HAP-1 (cell line): ENCODE results near the gene VDAC1.
"Not testable (repeated sequence)": the region's sequence is repeated elsewhere in the genome, so short reads cannot be mapped to it uniquely, and the experiment has no call there.

Experiments used
- DNase-seq, 2 experiments: peaks; one replicate each; pipeline ENCODE4 v3.0.0-alpha.2; 2016 to 2020; ENCODE audit warnings: low spot score in 2 of 2
- H3K27me3 ChIP-seq: fragments of 250-450 bp; sonication (Bioruptor Pico); 2 replicates; pipeline ENCODE4 v1.5.1; 2020; ENCODE audit warnings: low read depth, mild to moderate bottlenecking, moderate library complexity
- H3K36me3 ChIP-seq: fragments of 250-450 bp; sonication (Bioruptor Pico); replicated peaks from 2 replicates; pipeline ENCODE4 v1.5.1; 2020; ENCODE audit warnings: mild to moderate bottlenecking
- H3K4me1 ChIP-seq: fragments of 250-450 bp; sonication (Bioruptor Pico); 2 replicates; pipeline ENCODE4 v1.5.1; 2020; ENCODE audit warnings: mild to moderate bottlenecking
- H3K4me3 ChIP-seq: fragments of 250-450 bp; sonication (Bioruptor Pico); 2 replicates; pipeline ENCODE4 v1.5.1; 2020; ENCODE audit warnings: mild to moderate bottlenecking, moderate library complexity
- H3K9me3 ChIP-seq: fragments of 250-450 bp; sonication (Bioruptor Pico); 2 replicates; pipeline ENCODE4 v1.5.1; 2020; ENCODE audit warnings: mild to moderate bottlenecking, moderate library complexity
- in situ Hi-C: fragments of 300-500 bp; cut with MboI; formaldehyde crosslinking; loops from 3 replicates; pipeline ENCODE4 v1.14.3; 2020; ENCODE audit warnings: low sequenced_read_pairs, inconsistent platforms, mixed read lengths

VDAC1 gene

DNA sequence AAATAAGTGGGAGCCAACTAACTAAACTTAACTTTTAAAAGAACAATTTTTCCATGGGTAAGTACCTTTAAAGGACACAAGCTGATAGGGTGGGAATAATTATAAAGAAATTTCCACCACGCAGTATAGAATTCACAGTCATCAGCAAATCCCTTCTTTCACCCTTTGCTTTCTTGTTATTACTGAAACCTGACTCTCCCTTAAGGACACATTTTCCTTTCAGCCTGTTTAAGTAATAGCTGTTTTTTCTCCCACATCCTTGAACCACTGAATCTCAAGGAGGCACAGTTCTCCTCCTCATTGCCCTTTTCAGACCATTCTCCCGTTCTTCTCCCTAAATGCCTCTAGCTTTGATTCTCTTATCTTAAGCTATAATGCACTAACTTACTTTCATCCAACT, 42.6 kb downstream of the VDAC1 start:
- in situ Hi-C loops, result no loop called here
- no peaks in the 10 kb centered on the region for H3K9me3 ChIP-seq
- H3K36me3 ChIP-seq, result peaks cover 21% of the 10 kb centered on the region
- H3K4me1 ChIP-seq, result peaks cover 3% of the 10 kb centered on the region
- no peak overlapping the region for H3K4me3 ChIP-seq
- H3K27me3 ChIP-seq, result no peaks in the 10 kb centered on the region
- DNase-seq, result peak in 1 of 2 experiments; percentile 21

DNA sequence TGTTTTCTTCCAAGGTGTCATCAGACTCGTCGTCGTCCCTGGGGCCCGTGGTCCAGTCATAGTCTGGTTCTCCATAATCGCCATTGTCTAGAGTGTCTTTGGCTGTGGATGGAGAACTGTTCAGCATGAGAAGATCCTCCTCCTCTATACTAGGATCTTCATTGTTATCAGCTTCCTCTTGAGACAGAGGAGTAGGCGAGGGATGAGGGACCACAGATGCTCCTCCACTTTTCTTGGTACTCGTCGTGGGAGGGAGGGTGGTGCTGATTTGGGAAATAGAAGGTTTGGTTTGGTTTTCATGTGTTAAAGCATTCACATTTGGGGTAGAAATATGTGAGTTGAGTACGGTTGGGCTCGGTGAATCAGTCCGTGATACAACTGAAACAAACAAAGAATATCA, 45.1 kb downstream of the VDAC1 start:
- in situ Hi-C loops, result no loop called here
- H3K9me3 ChIP-seq, result no peaks in the 10 kb centered on the region
- peaks cover 37% of the 10 kb centered on the region for H3K36me3 ChIP-seq

DNA sequence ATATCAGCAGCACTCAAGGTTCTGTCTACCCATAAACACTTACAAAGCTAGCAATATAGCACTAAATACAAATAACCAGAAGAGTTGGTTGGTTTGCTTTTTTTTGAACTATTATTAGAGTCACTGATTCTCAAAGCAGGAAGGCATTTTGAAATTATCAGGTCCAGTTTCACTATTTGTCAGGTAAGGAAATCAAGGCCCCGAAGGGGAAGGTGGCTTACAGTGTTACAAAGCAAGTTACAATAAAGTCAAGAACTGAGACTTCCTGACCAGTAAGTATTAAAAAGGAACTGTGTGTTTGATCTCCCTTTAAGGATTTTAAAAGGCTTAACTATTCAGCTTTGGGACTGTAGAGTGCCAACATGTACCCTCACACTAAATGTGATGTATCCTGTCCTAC, 47.2 kb downstream of the VDAC1 start:
- Histone ChIP-seq H3K36me3 (peaks cover 37% of the 10 kb centered on the region), H3K4me1 (no peaks in the 10 kb centered on the region), H3K4me3 (no peak overlapping the region), H3K27me3 (no peaks in the 10 kb centered on the region), H3K9me3 (no peaks in the 10 kb centered on the region)
- in situ Hi-C loops, result no loop called here
- no peak for DNase-seq

More for the DNA sequence above, 45.1 kb downstream of the VDAC1 start:
- no peaks in the 10 kb centered on the region for H3K27me3 ChIP-seq
- H3K4me1 ChIP-seq, result no peaks in the 10 kb centered on the region
- no peak overlapping the region for H3K4me3 ChIP-seq
- DNase-seq, result no peak

DNA sequence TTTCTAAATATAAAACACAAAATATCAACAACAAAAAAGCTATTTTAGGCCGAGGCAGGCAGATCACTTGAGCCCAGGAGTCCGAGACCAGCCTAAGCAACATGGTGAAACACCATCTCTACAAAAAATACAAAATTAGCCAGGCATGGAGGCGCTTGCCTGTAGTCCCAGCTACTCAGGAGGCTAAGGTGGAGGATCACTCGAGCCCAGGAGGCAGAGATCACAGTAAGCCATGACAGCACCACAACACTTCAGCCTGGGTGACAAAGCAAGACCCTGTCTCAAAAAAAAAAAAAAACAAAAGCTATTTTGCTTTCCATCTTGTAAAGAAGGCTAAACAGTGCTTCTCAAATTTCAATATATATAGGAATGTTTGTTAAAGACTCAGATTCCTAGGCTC, 47.7 kb downstream of the VDAC1 start:
- Histone ChIP-seq H3K36me3 (peaks cover 37% of the 10 kb centered on the region), H3K4me1 (no peaks in the 10 kb centered on the region), H3K27me3 (no peaks in the 10 kb centered on the region), H3K4me3 (no peak overlapping the region), H3K9me3 (no peaks in the 10 kb centered on the region)
- no peak for DNase-seq
- in situ Hi-C loops, result no loop called here

DNA sequence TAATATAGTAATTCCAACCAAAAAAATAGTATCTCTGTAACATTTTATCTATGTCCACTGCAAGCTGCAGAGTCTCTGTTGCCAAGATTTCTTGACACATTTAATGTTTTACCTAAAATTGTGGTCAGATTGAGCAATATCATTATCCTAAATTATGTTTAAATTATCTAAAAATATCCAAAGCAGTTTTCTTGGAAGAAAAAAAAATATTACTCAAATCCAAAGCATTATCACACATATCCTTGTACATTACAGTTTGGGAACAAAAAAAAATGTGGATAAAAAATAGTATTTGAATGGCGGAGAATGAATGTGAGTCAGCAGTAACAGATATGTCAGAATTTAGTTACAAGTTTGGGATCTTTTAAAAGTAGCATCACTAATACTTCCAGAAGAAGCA, 48.6 kb downstream of the VDAC1 start:
- H3K4me1 ChIP-seq, H3K9me3 ChIP-seq, H3K4me3 ChIP-seq, DNase-seq, in situ Hi-C loops, H3K27me3 ChIP-seq: not testable (repeated sequence)
- H3K36me3 ChIP-seq, result peaks cover 37% of the 10 kb centered on the region

DNA sequence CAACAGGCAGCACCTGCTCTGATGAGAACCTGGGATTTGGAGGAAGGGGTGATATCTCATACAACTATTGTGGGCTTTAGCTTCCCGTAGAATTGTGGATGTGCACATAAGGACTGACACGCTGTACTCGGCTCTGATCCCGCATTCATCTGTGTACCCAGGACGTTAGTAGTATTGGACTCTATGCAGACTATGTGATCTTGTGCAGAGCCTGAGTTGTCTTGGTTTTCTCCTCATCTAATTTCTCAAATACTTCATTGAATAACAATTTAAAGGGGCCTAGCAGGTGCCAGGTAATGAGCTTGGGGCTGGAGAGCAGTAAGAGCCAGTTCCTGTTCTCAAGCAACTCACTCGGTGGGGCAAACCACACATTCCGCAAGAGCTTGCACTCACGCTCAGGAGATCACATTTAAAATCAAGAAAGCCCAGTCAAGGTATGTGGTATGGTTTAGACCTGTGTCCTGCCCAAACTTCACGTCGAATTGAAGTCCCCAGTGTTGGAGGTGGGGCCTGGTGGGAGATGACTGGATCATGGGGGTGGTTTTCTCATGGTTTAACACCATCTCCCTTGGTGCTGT, 51.1 kb downstream of the VDAC1 start:
- no peak overlapping the region for H3K4me3 ChIP-seq
- H3K27me3 ChIP-seq, result no peaks in the 10 kb centered on the region
- peaks cover 25% of the 10 kb centered on the region for H3K36me3 ChIP-seq
- no peak for DNase-seq
- in situ Hi-C loops, result no loop called here
- H3K9me3 ChIP-seq, result no peaks in the 10 kb centered on the region
- no peaks in the 10 kb centered on the region for H3K4me1 ChIP-seq

DNA sequence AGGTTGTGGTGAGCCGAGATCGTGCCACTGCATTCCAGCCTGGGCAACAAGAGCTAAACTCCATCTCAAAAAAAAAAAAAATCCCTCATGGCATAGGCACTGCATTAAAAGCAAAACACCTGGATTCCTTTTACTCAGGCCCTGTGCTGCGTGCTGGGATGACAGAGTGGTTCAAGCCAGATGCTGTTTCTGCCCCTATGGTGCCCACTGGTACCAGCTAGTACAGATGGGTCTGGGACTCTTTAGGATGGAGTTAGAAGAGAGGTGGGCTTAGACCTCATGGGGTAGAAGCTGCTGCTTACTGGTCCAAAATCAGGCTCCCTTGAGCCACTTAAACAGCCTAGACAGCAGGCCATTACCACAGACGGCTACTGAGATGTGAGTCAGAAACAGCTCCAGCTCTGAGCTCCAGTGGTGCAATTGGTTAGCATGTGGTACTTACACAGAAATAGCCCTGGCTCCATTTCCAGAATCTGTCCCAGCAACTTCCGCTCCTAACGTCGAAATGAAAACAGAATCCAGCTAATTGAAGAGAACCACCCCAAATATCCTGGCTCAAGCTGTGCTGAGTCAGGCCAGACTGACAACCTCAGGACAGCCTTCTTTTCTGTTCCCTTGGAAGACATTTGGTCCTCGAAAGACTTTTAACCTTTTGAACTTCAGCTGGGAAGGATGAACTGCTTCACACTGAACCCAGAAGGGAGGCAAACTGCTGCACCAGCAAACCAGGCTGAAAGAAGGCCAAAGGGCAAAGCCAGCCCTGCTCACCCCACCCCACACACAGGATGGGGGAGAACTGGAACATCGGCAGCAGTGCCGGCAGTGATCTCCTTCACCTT, 51.8 kb downstream of the VDAC1 start:
- no peak for DNase-seq
- in situ Hi-C loops, result no loop called here

DNA sequence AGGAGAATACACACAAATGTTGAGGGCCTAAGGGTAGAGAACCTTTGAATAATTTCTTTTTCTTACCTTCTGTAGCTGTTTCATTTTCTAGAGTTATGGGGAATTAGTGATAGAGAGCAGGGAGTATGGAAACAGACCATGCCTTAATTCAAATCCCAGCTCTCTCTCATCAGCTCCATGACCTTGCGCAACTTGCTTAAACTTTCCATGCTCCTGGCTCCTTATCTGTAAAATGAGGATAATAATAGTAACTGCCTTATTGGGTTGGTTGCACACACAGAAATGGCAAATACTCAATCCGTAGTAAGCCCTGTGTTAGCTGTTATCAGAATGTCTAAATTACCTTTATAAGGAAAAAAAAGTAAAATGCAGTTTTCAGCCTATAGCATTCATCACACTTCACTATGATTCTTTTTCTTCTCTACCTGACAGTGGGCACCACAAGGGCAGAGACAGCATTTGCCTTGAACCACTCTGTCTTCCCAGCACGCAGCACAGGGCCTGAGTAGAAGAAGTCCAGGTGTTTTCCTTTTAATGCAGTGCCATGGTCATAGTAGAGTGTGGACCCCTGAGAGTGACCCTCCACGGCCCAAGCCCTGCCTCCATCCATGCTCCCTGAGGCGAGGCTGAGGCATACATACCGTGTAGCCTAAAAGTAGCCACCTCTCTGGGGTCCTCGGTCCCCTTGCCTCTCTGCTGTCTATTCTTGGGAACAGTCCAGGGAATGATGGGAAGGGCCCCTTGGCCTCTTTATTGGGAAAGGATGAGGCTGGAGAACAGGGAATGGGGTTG, 53.8 kb downstream of the VDAC1 start:
- Histone ChIP-seq H3K36me3 (peaks cover 7% of the 10 kb centered on the region; the same call in 1 of the 2 replicates), H3K27me3 (no peaks in the 10 kb centered on the region), H3K4me3 (no peak overlapping the region), H3K4me1 (no peaks in the 10 kb centered on the region), H3K9me3 (no peaks in the 10 kb centered on the region)
- in situ Hi-C loops, result no loop called here
- no peak for DNase-seq

More for the DNA sequence above, 51.8 kb downstream of the VDAC1 start:
- peaks cover 23% of the 10 kb centered on the region for H3K36me3 ChIP-seq
- H3K4me1 ChIP-seq, result no peaks in the 10 kb centered on the region
- no peak overlapping the region for H3K4me3 ChIP-seq
- no peaks in the 10 kb centered on the region for H3K9me3 ChIP-seq
- no peaks in the 10 kb centered on the region for H3K27me3 ChIP-seq

DNA sequence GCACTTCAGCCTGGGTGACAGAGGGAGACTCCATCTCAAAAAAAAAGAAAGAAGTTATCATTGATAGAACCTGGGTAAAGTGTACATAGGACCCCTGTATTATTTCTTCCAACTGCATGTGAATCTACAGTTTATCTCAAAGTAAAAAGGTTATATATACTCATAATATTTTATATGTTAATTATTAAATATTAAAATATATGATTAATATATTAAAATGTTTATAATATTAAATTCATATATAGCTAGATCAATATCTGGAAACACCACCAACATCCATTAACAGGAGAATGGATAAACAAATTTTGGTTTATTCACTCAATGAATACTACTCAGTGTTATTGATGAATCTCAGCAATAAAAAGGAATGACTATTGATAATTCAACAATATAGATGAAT, 56.1 kb downstream of the VDAC1 start:
- H3K4me1 ChIP-seq, result no peaks in the 10 kb centered on the region
- no peaks in the 10 kb centered on the region for H3K36me3 ChIP-seq
- no peaks in the 10 kb centered on the region for H3K9me3 ChIP-seq
- in situ Hi-C loops, result loop anchor here (25.0 kb wide), 1 partner anchor 836 kb away; no protein-coding TSS in a partner anchor
- no peaks in the 10 kb centered on the region for H3K27me3 ChIP-seq
- no peak for DNase-seq
- H3K4me3 ChIP-seq, result no peak overlapping the region

DNA sequence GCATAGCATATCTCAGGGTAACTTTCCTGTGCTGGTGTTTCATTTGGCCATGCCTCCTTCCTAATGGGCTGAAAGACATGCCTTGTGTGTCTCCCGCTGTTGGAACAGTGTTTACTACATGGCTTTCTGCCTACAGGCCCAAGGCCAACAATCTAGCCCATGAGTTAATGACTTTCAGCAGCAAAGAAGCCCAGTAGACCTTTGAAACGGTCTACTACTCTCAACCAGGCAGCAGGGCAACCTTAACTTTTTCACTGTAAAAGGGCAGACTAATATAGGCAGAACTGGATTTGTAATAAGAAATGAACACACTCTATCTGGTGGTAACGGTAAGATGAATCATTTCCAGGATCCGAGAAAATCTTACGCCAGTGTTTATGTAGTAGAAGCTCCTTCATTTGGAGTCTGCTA, 57.3 kb downstream of the VDAC1 start:
- Histone ChIP-seq H3K27me3 (no peaks in the 10 kb centered on the region), H3K36me3 (no peaks in the 10 kb centered on the region), H3K4me3 (no peak overlapping the region), H3K4me1 (no peaks in the 10 kb centered on the region), H3K9me3 (no peaks in the 10 kb centered on the region)
- in situ Hi-C loops, result loop anchor here (25.0 kb wide), 1 partner anchor 835 kb away; no protein-coding TSS in a partner anchor
- DNase-seq, result no peak

DNA sequence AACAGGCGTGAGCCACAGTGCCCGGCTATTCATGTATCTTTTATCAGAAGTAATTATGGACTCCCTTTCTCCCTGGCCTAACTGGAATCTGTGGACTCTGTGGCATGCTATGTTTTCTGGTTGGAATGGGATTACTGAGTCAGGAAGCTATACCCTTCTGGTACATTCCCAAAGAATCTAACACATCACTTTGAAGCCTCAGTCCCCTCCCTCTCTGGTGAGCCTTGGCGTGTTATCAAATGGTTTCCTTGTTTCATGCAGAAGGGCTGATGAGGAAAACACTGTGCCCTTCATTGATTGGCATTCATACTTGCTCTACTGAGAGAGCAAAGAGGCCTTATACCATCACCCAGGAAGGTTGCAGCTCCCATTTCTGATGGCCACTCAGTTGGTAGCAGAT, 59.2 kb downstream of the VDAC1 start:
- no peaks in the 10 kb centered on the region for H3K36me3 ChIP-seq
- no peaks in the 10 kb centered on the region for H3K9me3 ChIP-seq
- H3K4me3 ChIP-seq, result no peak overlapping the region
- no peak for DNase-seq
- no peaks in the 10 kb centered on the region for H3K4me1 ChIP-seq
- in situ Hi-C loops, result loop anchor here (25.0 kb wide), 1 partner anchor 833 kb away; no protein-coding TSS in a partner anchor
- no peaks in the 10 kb centered on the region for H3K27me3 ChIP-seq

DNA sequence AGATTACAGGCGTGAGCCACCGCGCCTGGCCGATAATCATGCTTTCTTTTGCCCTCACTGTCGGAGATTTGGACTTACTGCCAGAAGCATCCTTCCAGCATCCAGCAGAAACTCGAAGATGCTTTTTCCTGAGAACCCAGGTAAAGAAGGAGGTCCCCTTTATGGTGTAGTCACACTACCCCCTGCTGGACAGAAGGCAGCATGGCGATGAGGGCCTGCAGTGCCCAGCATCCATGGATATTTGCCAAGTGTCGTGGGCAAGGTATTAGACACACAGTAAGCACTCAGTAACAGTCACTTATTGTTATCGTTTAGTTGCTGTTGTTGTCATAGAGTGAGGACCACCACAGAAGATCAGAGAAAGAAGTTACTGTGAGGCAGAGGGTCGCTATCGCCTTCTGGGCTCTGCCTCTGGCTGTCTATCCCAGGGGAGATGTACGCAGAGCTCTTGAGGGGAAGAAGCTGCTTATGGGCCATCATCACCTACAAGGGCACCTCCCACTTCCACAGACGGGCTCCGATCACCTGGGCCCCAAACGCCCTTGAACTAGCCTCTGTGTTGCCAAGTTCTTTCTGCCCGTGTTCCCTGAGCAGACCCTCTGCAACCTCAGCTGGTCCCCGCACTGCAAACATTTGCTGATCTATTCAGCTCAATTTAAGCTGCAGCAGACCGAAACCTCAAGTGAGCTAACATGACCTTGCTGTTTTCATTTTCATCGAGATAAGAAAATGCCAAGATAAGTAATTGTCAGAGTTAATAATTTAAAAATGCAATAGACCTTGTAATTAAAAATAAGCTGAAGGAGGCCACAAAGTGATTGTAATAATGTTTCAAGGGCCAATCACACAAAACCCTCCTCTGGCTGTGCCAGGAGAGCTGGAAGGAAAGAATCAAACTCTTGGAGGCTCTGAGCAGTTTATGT, 60.3 kb downstream of the VDAC1 start:
- H3K4me3 ChIP-seq, result no peak overlapping the region
- no peaks in the 10 kb centered on the region for H3K4me1 ChIP-seq
- DNase-seq, result peak; percentile 30 to 73
- H3K27me3 ChIP-seq, result no peaks in the 10 kb centered on the region
- H3K9me3 ChIP-seq, result no peaks in the 10 kb centered on the region
- in situ Hi-C loops, result loop anchor here (25.0 kb wide), 1 partner anchor 832 kb away; no protein-coding TSS in a partner anchor
- H3K36me3 ChIP-seq, result no peaks in the 10 kb centered on the region

DNA sequence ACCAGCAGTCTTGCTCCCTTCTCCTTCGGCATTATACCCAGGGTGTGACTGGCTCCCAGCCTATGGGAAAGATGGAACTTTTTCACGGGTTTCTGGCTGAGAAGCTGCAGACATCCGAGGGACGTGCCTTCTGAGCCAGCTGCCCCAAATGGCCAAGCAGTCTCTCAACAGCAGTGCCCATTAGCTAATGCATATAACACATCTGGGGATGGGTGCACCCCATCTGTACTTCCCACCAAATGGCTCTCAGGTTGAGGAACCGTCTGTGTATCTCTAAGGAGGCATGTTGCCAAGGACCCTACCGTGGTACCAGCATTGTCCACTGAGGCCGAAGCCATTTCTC, 61.3 kb downstream of the VDAC1 start:
- no peaks in the 10 kb centered on the region for H3K4me1 ChIP-seq
- no peaks in the 10 kb centered on the region for H3K36me3 ChIP-seq
- H3K4me3 ChIP-seq, result no peak overlapping the region
- no peaks in the 10 kb centered on the region for H3K27me3 ChIP-seq
- H3K9me3 ChIP-seq, result no peaks in the 10 kb centered on the region
- in situ Hi-C loops, result loop anchor here (25.0 kb wide), 1 partner anchor 831 kb away; no protein-coding TSS in a partner anchor
- DNase-seq, result no peak
